Osteocyte (in vitro differentiated cells): ENCODE results near the gene LRBA. TPM values are rescaled to one million over a fixed set of nuclear protein-coding genes. Genes with fewer than 3 reads are reported as not detected.
A peak's percentile ranks its signal among the peaks of the same experiment; 100 is the strongest.

ENCODE experiments used
- DNase-seq: peaks from one replicate; pipeline ENCODE4 v3.0.0; 2021; ENCODE audit warnings: mixed read lengths; ENCODE audit not compliant: unreplicated experiment; ENCODE audit errors: extremely low spot score
- H3K27ac Mint-ChIP-seq: one replicate; pipeline ENCODE4 v1.8.0; 2021; ENCODE audit warnings: mild to moderate bottlenecking, mixed read lengths; ENCODE audit not compliant: unreplicated experiment
- H3K27me3 Mint-ChIP-seq: one replicate; pipeline ENCODE4 v1.8.0; 2021; ENCODE audit warnings: mixed read lengths; ENCODE audit not compliant: unreplicated experiment
- H3K36me3 Mint-ChIP-seq: one replicate; pipeline ENCODE4 v1.8.0; 2021; ENCODE audit warnings: mixed read lengths; ENCODE audit not compliant: unreplicated experiment
- H3K4me1 Mint-ChIP-seq: one replicate; pipeline ENCODE4 v1.8.0; 2021; ENCODE audit warnings: mixed read lengths; ENCODE audit not compliant: unreplicated experiment
- H3K4me3 Mint-ChIP-seq: one replicate; pipeline ENCODE4 v1.8.0; 2021; ENCODE audit warnings: mild to moderate bottlenecking, moderate library complexity, mixed read lengths; ENCODE audit not compliant: unreplicated experiment
- H3K9me3 Mint-ChIP-seq: one replicate; pipeline ENCODE4 v1.8.0; 2021; ENCODE audit warnings: mixed read lengths; ENCODE audit not compliant: unreplicated experiment
- CTCF ChIP-seq: fragments of 200-600 bp; sonication (generic); IDR thresholded peaks from 2 replicates; pipeline ENCODE4 v1.5.0; 2021; ENCODE audit warnings: antibody characterized with exemption, mild to moderate bottlenecking, moderate library complexity
- total RNA-seq: library from RNA; stranded (reverse); gene quantifications from 2 replicates; pipeline ENCODE4 v1.2.1, GENCODE V29; 2021

The LRBA gene
- total RNA-seq, 1 donor from 2014 or later: 40.8 TPM

- Mint-ChIP-seq H3K4me1 (no peaks in the 10 kb centered on the region), H3K27me3 (no peaks in the 10 kb centered on the region), H3K4me3 (no peak overlapping the region), H3K27ac (no peak overlapping the region), H3K36me3 (peaks cover 31% of the 10 kb centered on the region), H3K9me3 (peaks cover 19% of the 10 kb centered on the region)
- no peak for DNase-seq
- no peak for TF ChIP-seq CTCF
Observed at GRCh38 chr4:150875367-150875766, 139.7 kb downstream of the LRBA start.

GRCh38 chr4:150874338-150875226 lies 140.5 kb downstream of the LRBA start:
- Mint-ChIP-seq H3K27me3 (no peaks in the 10 kb centered on the region), H3K4me3 (no peak overlapping the region), H3K9me3 (peaks cover 18% of the 10 kb centered on the region), H3K36me3 (peaks cover 24% of the 10 kb centered on the region), H3K27ac (no peak overlapping the region), H3K4me1 (no peaks in the 10 kb centered on the region)
- no peak for TF ChIP-seq CTCF
- no peak for DNase-seq

- H3K36me3 Mint-ChIP-seq: no peaks in the 10 kb centered on the region
- no peak overlapping the region for H3K27ac Mint-ChIP-seq
- no peak for DNase-seq
Observed at GRCh38 chr4:150867148-150867547, 147.9 kb downstream of the LRBA start.

GRCh38 chr4:150863456-150863855 lies 151.6 kb downstream of the LRBA start:
- Mint-ChIP-seq H3K4me3 (no peak overlapping the region), H3K27me3 (no peaks in the 10 kb centered on the region), H3K9me3 (no peaks in the 10 kb centered on the region), H3K36me3 (no peaks in the 10 kb centered on the region), H3K4me1 (no peaks in the 10 kb centered on the region), H3K27ac (no peak overlapping the region)
- DNase-seq: no peak
- TF ChIP-seq CTCF: no peak

More at GRCh38 chr4:150867148-150867547, 147.9 kb downstream of the LRBA start:
- no peak overlapping the region for H3K4me3 Mint-ChIP-seq
- H3K9me3 Mint-ChIP-seq: no peaks in the 10 kb centered on the region
- TF ChIP-seq CTCF: peak; percentile 77
- no peaks in the 10 kb centered on the region for H3K27me3 Mint-ChIP-seq
- no peaks in the 10 kb centered on the region for H3K4me1 Mint-ChIP-seq

- H3K27me3 Mint-ChIP-seq: no peaks in the 10 kb centered on the region
- no peaks in the 10 kb centered on the region for H3K4me1 Mint-ChIP-seq
- H3K4me3 Mint-ChIP-seq: no peak overlapping the region
- H3K9me3 Mint-ChIP-seq: no peaks in the 10 kb centered on the region
- no peak for DNase-seq
- no peaks in the 10 kb centered on the region for H3K36me3 Mint-ChIP-seq
- H3K27ac Mint-ChIP-seq: no peak overlapping the region
- TF ChIP-seq CTCF: no peak
Observed at GRCh38 chr4:150862829-150863228, 152.3 kb downstream of the LRBA start.
